Transverse colon (tissue), 4 donors: ENCODE measurements around the gene MAJIN.

Source experiments
- CTCF ChIP-seq, 5 experiments: fragments of 200-600 bp in 3 of 5; fragments of 450-650 bp in 2 of 5; sonication (generic) in 3 of 5; IDR thresholded peaks; 1 replicate in 2 of 5; 2 replicates in 3 of 5; pipeline ENCODE4 v1.5.1; 2016 to 2017; ENCODE audit warnings: antibody characterized with exemption in 5 of 5, inconsistent platforms in 3 of 5, mild to moderate bottlenecking in 2 of 5, moderate library complexity in 1 of 5
- EP300 ChIP-seq: sonication (generic); formaldehyde crosslinking; IDR thresholded peaks from one replicate; pipeline ENCODE4 v1.6.1; 2017; ENCODE audit warnings: antibody characterized with exemption, low read depth
- POLR2AphosphoS5 ChIP-seq, 3 donors: sonication (generic); formaldehyde crosslinking; IDR thresholded peaks; one replicate each; pipeline ENCODE4 v1.6.1; 2016; ENCODE audit warnings: antibody characterized with exemption in 3 of 3

GRCh38 chr11:64897381-64898075 lies 74.4 kb downstream of the MAJIN start:
- TF ChIP-seq EP300, result no peak
- no peak for TF ChIP-seq POLR2AphosphoS5 (IDR thresholded peaks at IDR 0.05)
- TF ChIP-seq CTCF (IDR thresholded peaks at IDR 0.05), result no peak
